Left ventricle myocardium inferior (tissue), 1 donor: Measurements from ENCODE around the gene MAP3K21. TPM values are rescaled to one million over a fixed set of nuclear protein-coding genes. Genes with fewer than 3 reads are reported as not detected.

Experiments
- DNase-seq: peaks from one replicate; pipeline ENCODE4 v3.0.0-alpha.2; 2020
- H3K27ac ChIP-seq: fragments of 200-600 bp; replicated peaks from 2 replicates; pipeline ENCODE4 v1.8.0; 2021
- H3K27me3 ChIP-seq: fragments of 200-600 bp; 2 replicates; pipeline ENCODE4 v1.8.0; 2021; ENCODE audit warnings: low read depth
- H3K36me3 ChIP-seq: fragments of 200-600 bp; 2 replicates; pipeline ENCODE4 v1.8.0; 2021
- H3K4me1 ChIP-seq: fragments of 200-600 bp; 2 replicates; pipeline ENCODE4 v1.8.0; 2021
- H3K4me3 ChIP-seq: fragments of 200-600 bp; 2 replicates; pipeline ENCODE4 v1.8.0; 2021; ENCODE audit warnings: mild to moderate bottlenecking, moderate library complexity
- H3K9me3 ChIP-seq: fragments of 200-600 bp; replicated peaks from 2 replicates; pipeline ENCODE4 v1.8.0; 2021
- CTCF ChIP-seq: fragments of 200-600 bp; IDR thresholded peaks from 2 replicates; pipeline ENCODE4 v1.8.0; 2021; ENCODE audit warnings: antibody characterized with exemption, mild to moderate bottlenecking, borderline replicate concordance
- intact Hi-C: fragments of 100-400 bp; cut with micrococcal nuclease; formaldehyde crosslinking; loops from one replicate; pipeline ENCODE4 v1.11.0; 2022
- total RNA-seq: library from RNA; stranded (reverse); fragmentation: NEBNext Ultra II Directional; extraction: Animal tissue kit (Norgen Biotek cat#: 25700); gene quantifications from one replicate; pipeline ENCODE4 v1.2.1, GENCODE V29; 2021
- donor health status: DM: no; HTN: yes; CAD: no; lungs with severe emphysema.

The MAP3K21 gene
- total RNA-seq, 1 donor from 2014 or later: 0.41 TPM

- peaks cover 56% of the 10 kb centered on the region for H3K27me3 ChIP-seq
- H3K4me3 ChIP-seq: peak overlapping the region; percentile 67
- H3K4me1 ChIP-seq: peaks cover 11% of the 10 kb centered on the region
- no peak overlapping the region for H3K27ac ChIP-seq
- H3K9me3 ChIP-seq: peaks cover under 1% of the 10 kb centered on the region
- no peaks in the 10 kb centered on the region for H3K36me3 ChIP-seq
- intact Hi-C loops: no loop called here
- DNase-seq: no peak
- no peak for TF ChIP-seq CTCF
Measured at GRCh38 chr1:233295975-233296322, 31.6 kb upstream of the MAP3K21 start.

- peaks cover 8% of the 10 kb centered on the region for H3K9me3 ChIP-seq
- H3K36me3 ChIP-seq: no peaks in the 10 kb centered on the region
- no peak for TF ChIP-seq CTCF
- H3K27me3 ChIP-seq: peaks cover 56% of the 10 kb centered on the region
- H3K27ac ChIP-seq: no peak overlapping the region
- H3K4me1 ChIP-seq: peaks cover 11% of the 10 kb centered on the region
- intact Hi-C loops: no loop called here
- no peak overlapping the region for H3K4me3 ChIP-seq
- DNase-seq: no peak
Measured at GRCh38 chr1:233299450-233299849, 28.1 kb upstream of the MAP3K21 start.

- no peak for TF ChIP-seq CTCF
- Histone ChIP-seq H3K27ac (no peak overlapping the region), H3K4me3 (no peak overlapping the region), H3K9me3 (peaks cover 8% of the 10 kb centered on the region), H3K27me3 (peaks cover 53% of the 10 kb centered on the region), H3K36me3 (no peaks in the 10 kb centered on the region), H3K4me1 (peaks cover 6% of the 10 kb centered on the region)
- intact Hi-C loops: no loop called here
- no peak for DNase-seq
Measured at GRCh38 chr1:233300326-233300725, 27.2 kb upstream of the MAP3K21 start.

GRCh38 chr1:233304489-233305102, 22.9 kb upstream of the MAP3K21 start:
- intact Hi-C loops: no loop called here
- Histone ChIP-seq H3K27me3 (peaks cover 24% of the 10 kb centered on the region), H3K9me3 (peaks cover 16% of the 10 kb centered on the region), H3K27ac (no peak overlapping the region), H3K36me3 (no peaks in the 10 kb centered on the region), H3K4me3 (no peak overlapping the region), H3K4me1 (no peaks in the 10 kb centered on the region)
- no peak for DNase-seq
- peak; percentile 77 for TF ChIP-seq CTCF

- Histone ChIP-seq H3K4me3 (no peak overlapping the region), H3K4me1 (no peaks in the 10 kb centered on the region), H3K9me3 (no peaks in the 10 kb centered on the region), H3K27me3 (peaks cover 17% of the 10 kb centered on the region), H3K27ac (no peak overlapping the region), H3K36me3 (no peaks in the 10 kb centered on the region)
- DNase-seq: no peak
- intact Hi-C loops: no loop called here
- TF ChIP-seq CTCF: no peak
Measured at GRCh38 chr1:233313434-233314155, 13.9 kb upstream of the MAP3K21 start.
